ENCODE measurements around the gene C4orf50.
"Not testable (repeated sequence)": the region's sequence is repeated elsewhere in the genome, so short reads cannot be mapped to it uniquely, and the experiment has no call there.

The C4orf50 gene

GRCh38 chr4:5887011-5887360, 131.2 kb downstream of the C4orf50 start:
- DNase-seq, result no peak

DNA sequence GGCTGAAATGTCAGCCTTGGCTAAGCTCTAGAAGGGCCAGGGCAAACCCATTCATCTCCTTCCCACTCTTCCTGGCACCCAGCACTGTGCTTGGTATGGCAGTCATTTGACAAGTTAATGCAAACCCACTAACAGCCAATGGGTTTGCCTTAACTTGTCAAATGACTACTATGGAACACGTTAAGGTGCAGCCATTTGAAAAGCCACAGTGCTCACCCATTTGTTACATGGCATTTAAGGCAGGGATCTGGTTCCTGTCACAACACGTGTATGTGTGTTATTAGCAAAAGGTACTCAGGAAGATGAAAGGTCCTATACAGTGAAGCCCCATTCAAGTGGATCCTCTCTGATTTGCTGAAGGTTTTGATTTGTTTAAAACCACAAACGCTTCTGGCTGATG, 132.5 kb downstream of the C4orf50 start:
- DNase-seq, result no peak

DNA sequence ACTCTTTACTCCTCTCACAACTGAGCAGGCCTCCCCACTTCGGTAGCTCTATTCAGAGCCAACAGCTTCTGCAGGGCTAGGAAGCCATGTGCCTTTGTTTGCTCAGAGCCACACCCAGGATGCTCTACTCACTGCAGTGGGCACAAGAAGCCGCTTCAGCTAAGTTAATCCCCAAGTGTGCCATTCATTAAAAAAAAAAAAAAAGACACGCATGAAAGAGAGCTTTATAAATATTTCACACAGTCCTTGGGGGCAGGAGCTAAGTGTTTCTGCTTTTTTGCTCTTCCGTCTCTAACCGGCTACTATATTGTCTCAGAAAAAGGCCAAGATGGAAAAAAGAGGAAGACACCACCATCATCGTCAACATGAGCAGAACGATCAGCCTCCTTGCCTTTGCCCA, 133.4 kb downstream of the C4orf50 start:
- DNase-seq, result no peak

- DNase-seq, result no peak
These were observed 134.3 kb downstream of the C4orf50 start for GRCh38 chr4:5883916-5884315.

- no peak for DNase-seq
These were observed 135.3 kb downstream of the C4orf50 start for GRCh38 chr4:5882947-5883346.

- no peak for DNase-seq
These were observed 136.9 kb downstream of the C4orf50 start for GRCh38 chr4:5881340-5881739.

DNA sequence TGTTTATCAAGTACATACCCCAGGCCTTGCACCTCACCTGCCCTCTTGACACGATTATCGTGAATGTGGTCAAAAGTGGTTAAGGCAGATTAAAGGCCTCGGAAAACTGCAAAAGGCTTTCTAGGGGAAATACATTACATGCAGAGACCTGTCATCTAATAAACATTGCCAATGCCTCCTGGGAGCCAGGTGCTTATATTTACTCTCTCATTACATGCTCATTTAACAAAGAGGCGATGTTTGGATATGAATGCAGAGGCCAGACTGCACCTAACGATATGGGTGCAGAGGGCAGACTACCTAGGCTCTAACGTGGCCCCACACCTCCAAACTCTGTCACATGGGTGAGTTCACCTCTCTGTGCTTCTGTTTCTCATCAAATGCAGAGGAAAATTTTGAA, 139.9 kb downstream of the C4orf50 start:
- DNase-seq, result no peak

GRCh38 chr4:5877392-5877791, 140.8 kb downstream of the C4orf50 start:
- no peak for DNase-seq

DNA sequence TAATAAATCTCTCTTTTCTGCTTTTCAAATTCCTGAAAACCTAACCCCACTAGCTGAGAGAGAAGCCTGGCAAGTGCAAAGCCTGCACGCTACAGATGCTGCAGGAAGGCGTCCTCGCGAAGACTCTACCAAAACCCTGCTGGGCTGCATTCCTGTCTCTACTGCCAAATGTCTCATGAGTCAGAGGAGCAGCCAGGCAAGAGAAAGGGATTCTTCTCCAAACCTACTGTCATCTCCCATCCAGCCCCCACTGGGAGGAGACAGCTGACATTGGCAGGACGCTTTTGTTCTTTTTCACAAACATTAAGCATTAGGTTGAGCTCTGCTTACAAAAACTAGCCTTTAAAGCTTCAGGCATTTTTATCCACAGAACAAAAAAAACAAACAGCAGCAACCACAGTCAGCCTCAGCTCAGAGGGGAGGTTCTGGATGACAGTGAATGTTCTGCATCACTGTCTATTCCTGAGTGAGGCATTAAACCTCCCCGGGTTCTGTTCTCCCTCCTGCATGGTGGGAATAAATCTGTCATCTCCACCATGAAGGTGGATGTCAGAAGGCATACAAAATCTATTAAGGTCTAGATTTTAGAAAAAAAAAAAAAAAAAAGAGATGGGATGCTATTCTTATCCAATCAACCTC, 143.3 kb downstream of the C4orf50 start:
- DNase-seq, result no peak

GRCh38 chr4:5870701-5871100, 147.5 kb downstream of the C4orf50 start:
- no peak for DNase-seq

- no peak for DNase-seq
These were observed 148.1 kb downstream of the C4orf50 start for GRCh38 chr4:5869966-5870619.

GRCh38 chr4:5867866-5868265, 150.4 kb downstream of the C4orf50 start:
- no peak for DNase-seq

DNA sequence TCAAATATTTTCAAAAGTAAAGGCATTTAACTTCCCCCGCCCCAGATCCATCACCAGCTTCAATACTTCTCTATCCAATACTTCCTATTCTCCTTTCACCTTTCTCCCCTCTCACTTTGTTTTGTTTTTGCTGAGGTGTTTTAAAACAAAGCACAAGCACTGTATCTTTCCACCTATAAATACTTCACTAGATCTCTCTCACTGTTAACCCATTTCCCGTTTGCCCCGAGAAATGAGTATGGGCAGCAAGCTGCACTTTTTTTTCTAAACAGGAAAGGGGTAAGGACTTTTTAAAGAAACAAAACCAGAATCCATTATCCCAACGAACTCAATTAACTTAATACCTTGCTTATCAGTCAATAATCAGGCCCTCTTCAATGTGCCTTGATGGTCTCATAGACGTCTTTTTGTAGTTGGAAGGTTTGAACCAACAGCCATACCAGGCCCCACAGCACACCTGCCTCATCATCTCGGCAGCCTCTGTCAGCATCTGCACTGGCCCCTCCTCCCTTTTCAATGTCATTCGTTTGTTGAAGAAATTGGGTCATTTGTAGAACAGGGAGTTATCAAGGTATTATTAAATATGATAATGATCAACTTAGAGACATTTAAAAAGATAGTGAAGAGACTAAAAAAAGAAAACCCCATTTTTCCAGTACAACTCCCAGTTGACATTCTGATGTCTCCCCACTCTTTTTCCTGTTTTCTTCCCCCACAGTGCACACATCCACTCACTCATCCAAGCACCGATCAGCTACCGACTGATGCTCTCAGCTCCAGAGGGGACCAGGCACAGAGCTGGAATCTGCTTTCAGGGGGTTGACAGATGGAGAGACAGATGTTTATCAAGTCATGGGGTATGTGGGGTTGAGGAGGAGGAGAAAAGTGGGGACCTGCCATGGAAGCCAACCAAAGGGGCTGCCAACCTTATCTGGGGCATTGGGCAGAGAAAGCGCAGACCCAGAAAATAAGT, 151.1 kb downstream of the C4orf50 start:
- DNase-seq, result no peak

DNA sequence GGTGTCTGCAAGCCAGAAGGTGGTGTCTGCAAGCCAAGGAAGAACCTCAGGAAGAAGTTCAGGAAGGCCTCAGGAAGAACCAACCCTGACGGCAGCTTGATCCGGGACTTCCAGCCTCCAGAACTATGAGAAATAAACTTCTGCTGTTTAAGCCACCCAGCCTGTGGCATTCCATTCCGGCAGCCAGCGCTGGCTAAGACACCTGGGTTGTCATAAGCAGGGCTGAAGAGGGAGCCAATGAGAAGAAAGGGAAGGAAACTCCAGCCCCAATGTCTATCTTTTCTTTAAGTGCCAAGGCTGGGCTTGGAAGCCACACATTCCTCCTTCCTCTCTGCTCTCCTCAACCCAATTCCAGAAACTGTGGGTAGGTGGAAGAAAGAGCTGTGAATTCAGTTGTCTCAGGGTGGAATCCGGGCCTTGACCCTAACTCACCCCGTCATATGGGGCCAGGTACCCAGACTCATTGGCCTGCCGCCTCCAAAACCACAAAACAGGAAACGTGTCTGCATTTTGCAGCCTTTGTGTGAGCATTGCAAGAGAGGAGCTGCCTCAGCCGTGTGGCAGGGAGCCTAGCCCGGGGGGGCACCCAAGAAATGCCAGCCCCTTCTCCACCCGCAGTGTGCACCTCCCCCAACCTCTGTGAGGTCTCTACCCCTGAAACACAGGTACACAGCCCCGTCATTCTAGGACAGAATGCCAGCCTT, 152.2 kb downstream of the C4orf50 start:
- no peak for DNase-seq

DNA sequence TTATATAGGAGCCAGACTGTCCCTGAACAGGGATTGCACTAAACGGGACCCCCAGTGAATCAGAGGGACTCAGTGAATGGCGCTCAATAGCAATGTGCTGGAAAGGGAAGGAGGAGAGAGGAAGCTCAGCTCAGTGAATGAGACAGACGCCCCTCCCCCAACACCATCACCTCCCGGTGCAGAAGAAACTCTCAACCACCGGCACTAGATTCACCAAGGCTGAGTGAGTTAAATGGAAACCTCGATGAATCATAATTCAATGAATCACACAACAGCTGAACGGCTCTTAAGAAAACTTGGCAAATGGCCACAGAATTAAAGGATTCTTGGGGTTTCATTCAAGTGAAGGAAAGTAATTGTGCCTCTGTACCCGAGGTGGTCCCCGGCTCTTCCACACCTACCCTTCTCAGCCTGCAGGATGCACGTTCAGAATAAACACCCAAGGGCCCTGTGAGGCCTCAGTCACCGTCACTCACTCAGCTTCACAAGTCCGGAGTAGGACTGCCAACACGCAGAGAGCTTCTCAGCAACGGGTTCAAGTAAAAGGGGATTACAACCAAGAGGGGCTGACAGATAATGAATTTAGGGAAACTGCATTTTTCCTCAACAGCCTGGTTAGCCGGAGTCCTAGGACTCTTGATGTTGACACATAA, 154.6 kb downstream of the C4orf50 start:
- peak; percentile 30 for DNase-seq

DNA sequence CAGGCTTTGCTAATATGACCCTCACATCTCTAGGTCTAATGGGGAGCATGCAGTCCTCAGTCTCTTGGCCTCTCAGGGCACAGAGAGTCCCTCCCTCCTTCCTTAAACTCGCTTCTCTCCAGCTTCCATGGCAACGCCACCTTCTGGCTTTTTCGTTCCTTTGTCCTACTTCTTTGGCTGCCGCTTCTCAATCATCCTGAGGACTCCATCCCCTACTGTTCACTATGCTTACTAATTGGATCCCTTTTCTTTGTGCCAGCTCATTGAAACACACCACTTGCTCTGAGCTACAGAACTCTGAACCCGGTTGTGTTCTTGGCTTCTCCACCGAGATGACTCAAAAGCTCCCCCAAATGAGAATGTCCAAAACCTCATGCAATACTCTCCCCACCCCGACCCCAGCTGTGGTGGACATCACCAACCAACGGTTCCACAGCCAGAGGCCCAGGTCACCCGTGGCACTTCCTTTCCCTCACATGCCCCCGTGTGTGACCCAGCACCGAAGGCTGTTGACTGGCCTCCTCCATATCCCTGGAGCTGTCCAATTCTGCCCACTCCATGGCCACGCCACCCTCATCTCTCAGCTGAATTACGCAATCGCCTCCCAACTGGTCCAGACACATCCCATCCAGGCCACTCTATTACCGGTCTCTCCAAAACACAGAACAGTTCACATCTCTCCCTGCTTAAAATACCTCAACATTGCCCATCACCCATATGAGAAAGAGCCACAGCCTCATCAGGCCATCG, 160.0 kb downstream of the C4orf50 start:
- DNase-seq, result no peak

DNA sequence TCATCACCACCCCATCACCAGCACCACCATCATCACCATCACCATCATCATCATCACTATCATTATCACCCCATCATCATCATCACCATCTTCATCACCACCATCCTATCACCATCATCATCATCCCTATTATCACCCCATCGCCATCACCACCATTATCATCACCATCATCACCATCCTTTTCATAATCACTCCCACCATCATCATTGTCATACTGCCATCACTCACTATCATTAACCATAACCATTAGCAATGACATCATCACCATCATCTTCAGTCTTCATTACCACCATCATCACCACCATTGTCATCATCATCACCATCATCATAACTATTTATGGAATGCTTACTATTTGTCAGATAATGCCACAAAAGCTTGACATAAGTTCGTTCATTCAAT, 161.0 kb downstream of the C4orf50 start:
- no peak for DNase-seq

- not testable (repeated sequence) for DNase-seq
These were observed 161.9 kb downstream of the C4orf50 start for GRCh38 chr4:5856362-5856761.

- no peak for DNase-seq
These were observed 163.3 kb downstream of the C4orf50 start for GRCh38 chr4:5854929-5855328.

- DNase-seq, result no peak
These were observed 165.6 kb downstream of the C4orf50 start for GRCh38 chr4:5852523-5853202.

- no peak for DNase-seq
These were observed 166.5 kb downstream of the C4orf50 start for GRCh38 chr4:5851637-5852301.
